ENCODE measurements around the gene COL11A1.
A peak's percentile ranks its signal among the peaks of the same experiment; 100 is the strongest.
"Not testable (repeated sequence)": the region's sequence is repeated elsewhere in the genome, so short reads cannot be mapped to it uniquely, and the experiment has no call there.

COL11A1 gene

DNA sequence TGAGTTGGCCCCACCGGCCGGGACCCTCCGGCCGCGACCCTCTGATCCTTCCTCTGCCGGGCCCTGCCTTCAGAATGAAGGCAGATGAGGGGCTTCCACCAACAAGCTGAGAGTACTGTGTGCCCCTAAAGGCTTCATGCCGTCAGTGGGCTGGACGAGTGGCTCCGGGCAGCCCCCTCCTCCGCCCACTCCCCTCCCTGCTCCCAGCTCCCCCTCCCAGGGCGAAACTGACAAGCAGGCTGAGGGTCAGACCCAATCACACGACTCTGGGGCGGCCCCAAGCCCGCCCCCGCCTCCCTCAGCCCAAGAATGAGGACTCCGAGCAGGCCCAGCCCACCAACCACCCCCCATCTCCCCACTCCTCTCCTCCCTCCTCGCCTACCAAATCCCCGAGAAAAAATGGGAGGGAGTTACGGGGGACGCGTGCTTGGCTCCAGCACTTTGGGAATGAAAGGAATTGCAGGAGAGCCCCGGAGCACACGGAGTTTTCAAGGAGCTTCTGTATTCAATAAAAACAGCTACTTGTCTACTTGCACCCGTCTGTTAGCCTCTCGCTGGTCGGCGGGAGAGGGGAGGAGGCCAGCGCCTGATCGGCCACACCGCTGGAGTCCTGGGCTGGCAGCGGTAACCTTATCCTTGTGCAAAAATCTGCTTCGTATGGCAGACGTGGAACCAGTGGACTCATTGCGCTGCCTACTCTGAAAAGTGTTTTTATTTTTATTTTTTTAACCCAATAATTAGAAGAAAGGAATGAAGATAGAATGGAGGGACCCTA lies at the start of gene COL11A1:
Gene COL11A1 (minus strand): TSS at position 147 of the 775 bp plus-strand sequence. CDS start 344 bp downstream, outside the sequence.
- H3K27me3 ChIP-seq (ENCODE audit: control insufficient read depth, insufficient read depth, low read length): no peaks in the 10 kb centered on the region
- H3K27ac ChIP-seq (ENCODE audit: low read depth, low read length): no peak within 1 kb of the TSS
- peak within 1 kb of the TSS; percentile 60 for H3K4me3 ChIP-seq (ENCODE audit: low read length)
- no peaks in the 10 kb centered on the region for H3K36me3 ChIP-seq (ENCODE audit: control insufficient read depth, insufficient read depth, low read length)
- peaks cover 3% of the 10 kb centered on the region for H3K4me1 ChIP-seq (ENCODE audit: control insufficient read depth, insufficient read depth, low read length)
- H3K9ac ChIP-seq (ENCODE audit: low read length): no peak within 1 kb of the TSS

DNA sequence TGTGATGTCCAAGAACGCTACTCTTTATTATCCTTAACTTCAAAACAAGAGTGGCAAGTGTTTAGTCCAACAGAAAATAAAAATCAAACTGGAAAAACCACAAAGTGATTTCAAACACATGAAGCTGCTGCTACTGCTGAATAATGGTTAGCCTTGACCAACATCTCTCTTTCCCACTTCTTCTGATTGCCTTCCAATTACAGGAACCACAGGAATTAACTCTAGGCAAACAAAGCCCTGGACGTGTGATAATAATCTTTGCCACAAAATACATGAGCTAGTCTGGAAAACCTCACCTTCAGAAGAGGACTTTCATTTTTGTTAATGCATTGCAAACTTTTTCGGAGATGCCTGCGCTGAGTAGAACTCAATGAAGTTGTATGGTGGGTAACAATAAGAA lies 48.6 kb upstream of the COL11A1 start:
- Histone ChIP-seq H3K4me1 (ENCODE audit: control insufficient read depth, insufficient read depth, low read length) (no peaks in the 10 kb centered on the region), H3K36me3 (ENCODE audit: control insufficient read depth, insufficient read depth, low read length) (no peaks in the 10 kb centered on the region), H3K27ac (ENCODE audit: low read depth, low read length) (no peak overlapping the region), H3K27me3 (ENCODE audit: control insufficient read depth, insufficient read depth, low read length) (no peaks in the 10 kb centered on the region), H3K4me3 (ENCODE audit: low read length) (no peak overlapping the region), H3K9ac (ENCODE audit: low read length) (no peak overlapping the region)

- Histone ChIP-seq H3K4me1 (ENCODE audit: control insufficient read depth, insufficient read depth, low read length) (no peaks in the 10 kb centered on the region), H3K9ac (ENCODE audit: low read length) (no peak overlapping the region), H3K4me3 (ENCODE audit: low read length) (no peak overlapping the region), H3K27me3 (ENCODE audit: control insufficient read depth, insufficient read depth, low read length) (no peaks in the 10 kb centered on the region), H3K27ac (ENCODE audit: low read depth, low read length) (no peak overlapping the region), H3K36me3 (ENCODE audit: control insufficient read depth, insufficient read depth, low read length) (no peaks in the 10 kb centered on the region)
Measured at GRCh38 chr1:103146166-103146565, 37.8 kb upstream of the COL11A1 start.

DNA sequence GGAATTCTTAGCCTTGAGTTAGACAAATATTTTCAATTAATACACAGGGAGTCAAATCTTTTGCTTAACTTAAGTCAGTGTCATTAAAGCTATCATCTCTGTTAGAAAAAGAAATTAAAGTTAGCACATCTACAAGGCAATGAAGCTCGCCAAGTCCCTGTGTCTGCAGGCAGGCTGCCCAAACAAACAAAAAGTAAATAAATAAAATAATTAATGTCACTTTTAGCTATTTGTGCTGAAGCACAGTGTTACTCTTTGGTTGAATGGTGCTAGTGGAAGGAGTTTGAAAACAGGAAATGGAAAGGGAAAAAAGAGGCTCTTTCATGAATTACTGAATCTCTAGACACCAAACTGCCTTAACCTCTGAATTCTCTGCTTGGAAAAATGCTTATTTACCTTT lies 37.1 kb upstream of the COL11A1 start:
- Histone ChIP-seq H3K27ac (ENCODE audit: low read depth, low read length) (no peak overlapping the region), H3K4me3 (ENCODE audit: low read length) (no peak overlapping the region), H3K4me1 (ENCODE audit: control insufficient read depth, insufficient read depth, low read length) (no peaks in the 10 kb centered on the region), H3K36me3 (ENCODE audit: control insufficient read depth, insufficient read depth, low read length) (no peaks in the 10 kb centered on the region), H3K27me3 (ENCODE audit: control insufficient read depth, insufficient read depth, low read length) (no peaks in the 10 kb centered on the region), H3K9ac (ENCODE audit: low read length) (no peak overlapping the region)

- no peak overlapping the region for H3K4me3 ChIP-seq (ENCODE audit: low read length)
- H3K4me1 ChIP-seq (ENCODE audit: control insufficient read depth, insufficient read depth, low read length): no peaks in the 10 kb centered on the region
- H3K27me3 ChIP-seq (ENCODE audit: control insufficient read depth, insufficient read depth, low read length): no peaks in the 10 kb centered on the region
- H3K36me3 ChIP-seq (ENCODE audit: control insufficient read depth, insufficient read depth, low read length): no peaks in the 10 kb centered on the region
- H3K9ac ChIP-seq (ENCODE audit: low read length): no peak overlapping the region
- no peak overlapping the region for H3K27ac ChIP-seq (ENCODE audit: low read depth, low read length)
Measured at GRCh38 chr1:103144681-103145080, 36.4 kb upstream of the COL11A1 start.

DNA sequence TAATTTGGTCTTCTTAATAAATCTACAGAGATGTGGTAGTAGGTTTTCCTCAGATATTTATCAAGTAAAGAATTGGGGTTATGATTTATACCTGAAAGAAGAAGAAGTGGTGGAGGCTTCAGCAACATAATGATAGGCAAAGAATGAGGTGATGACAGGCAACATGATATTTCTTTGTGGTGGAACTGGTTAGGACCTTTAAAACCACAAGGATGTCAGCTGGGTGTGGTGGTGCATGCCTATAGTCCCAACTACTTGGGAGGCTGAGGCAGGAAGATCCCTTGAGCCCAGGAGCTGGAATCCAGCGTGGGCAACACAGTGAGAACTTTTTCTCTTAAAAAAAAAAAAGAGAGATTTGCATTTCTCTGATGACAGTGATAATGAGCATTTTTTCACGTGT lies 34.1 kb upstream of the COL11A1 start:
- Histone ChIP-seq H3K36me3 (ENCODE audit: control insufficient read depth, insufficient read depth, low read length) (no peaks in the 10 kb centered on the region), H3K4me1 (ENCODE audit: control insufficient read depth, insufficient read depth, low read length) (no peaks in the 10 kb centered on the region), H3K9ac (ENCODE audit: low read length) (no peak overlapping the region), H3K27ac (ENCODE audit: low read depth, low read length) (no peak overlapping the region), H3K27me3 (ENCODE audit: control insufficient read depth, insufficient read depth, low read length) (no peaks in the 10 kb centered on the region), H3K4me3 (ENCODE audit: low read length) (no peak overlapping the region)

DNA sequence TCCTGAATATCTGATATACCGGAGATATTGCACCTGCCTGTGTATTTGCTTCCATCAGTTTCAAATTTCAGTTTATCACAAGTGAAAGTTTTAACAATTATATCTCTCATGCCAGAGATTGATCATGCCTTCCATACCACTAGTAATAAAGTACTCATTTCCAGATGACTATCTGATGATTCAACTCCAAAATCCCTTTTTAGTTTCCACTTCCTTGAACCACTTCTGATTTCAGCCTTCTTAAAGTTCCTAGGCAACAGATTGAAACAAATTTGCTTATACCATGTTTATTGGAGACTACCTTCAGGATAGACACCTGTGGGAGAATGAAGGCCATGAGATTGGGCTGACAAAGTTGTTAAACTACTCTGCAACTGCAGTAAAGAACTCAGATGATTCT lies 21.5 kb upstream of the COL11A1 start:
- H3K36me3 ChIP-seq (ENCODE audit: control insufficient read depth, insufficient read depth, low read length): no peaks in the 10 kb centered on the region
- no peak overlapping the region for H3K9ac ChIP-seq (ENCODE audit: low read length)
- H3K4me1 ChIP-seq (ENCODE audit: control insufficient read depth, insufficient read depth, low read length): no peaks in the 10 kb centered on the region

DNA sequence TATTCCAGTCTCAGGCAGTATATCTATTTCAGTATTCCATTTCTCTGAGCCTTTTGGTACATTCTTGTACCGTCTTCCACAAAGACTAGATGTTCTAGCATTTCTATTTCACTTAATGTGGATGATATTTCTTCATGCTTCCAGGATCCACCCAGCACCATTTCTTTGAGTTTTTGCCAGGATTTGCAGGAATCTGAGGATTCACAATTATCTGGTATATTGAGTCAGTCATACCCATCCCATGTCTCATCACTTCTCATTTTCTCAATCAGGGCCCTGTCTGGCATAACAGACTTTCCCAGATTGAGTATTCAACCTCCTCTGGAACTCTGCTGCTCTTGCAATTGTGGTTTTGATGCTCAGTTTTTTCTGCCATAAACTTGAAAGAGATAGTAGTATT lies 20.9 kb upstream of the COL11A1 start:
- no peaks in the 10 kb centered on the region for H3K27me3 ChIP-seq (ENCODE audit: control insufficient read depth, insufficient read depth, low read length)
- no peak overlapping the region for H3K9ac ChIP-seq (ENCODE audit: low read length)
- H3K4me3 ChIP-seq (ENCODE audit: low read length): no peak overlapping the region
- no peaks in the 10 kb centered on the region for H3K4me1 ChIP-seq (ENCODE audit: control insufficient read depth, insufficient read depth, low read length)
- no peaks in the 10 kb centered on the region for H3K36me3 ChIP-seq (ENCODE audit: control insufficient read depth, insufficient read depth, low read length)
- no peak overlapping the region for H3K27ac ChIP-seq (ENCODE audit: low read depth, low read length)

More for the DNA sequence above, 21.5 kb upstream of the COL11A1 start:
- Histone ChIP-seq H3K27ac (ENCODE audit: low read depth, low read length) (no peak overlapping the region), H3K4me3 (ENCODE audit: low read length) (no peak overlapping the region), H3K27me3 (ENCODE audit: control insufficient read depth, insufficient read depth, low read length) (no peaks in the 10 kb centered on the region)

GRCh38 chr1:103128256-103128655 lies 19.9 kb upstream of the COL11A1 start:
- H3K27me3 ChIP-seq (ENCODE audit: control insufficient read depth, insufficient read depth, low read length); H3K36me3 ChIP-seq (ENCODE audit: control insufficient read depth, insufficient read depth, low read length); H3K27ac ChIP-seq (ENCODE audit: low read depth, low read length); H3K9ac ChIP-seq (ENCODE audit: low read length); H3K4me3 ChIP-seq (ENCODE audit: low read length); H3K4me1 ChIP-seq (ENCODE audit: control insufficient read depth, insufficient read depth, low read length): not testable (repeated sequence)

GRCh38 chr1:103125219-103125618 lies 16.9 kb upstream of the COL11A1 start:
- no peaks in the 10 kb centered on the region for H3K4me1 ChIP-seq (ENCODE audit: control insufficient read depth, insufficient read depth, low read length)
- no peak overlapping the region for H3K27ac ChIP-seq (ENCODE audit: low read depth, low read length)
- H3K36me3 ChIP-seq (ENCODE audit: control insufficient read depth, insufficient read depth, low read length): no peaks in the 10 kb centered on the region
- no peaks in the 10 kb centered on the region for H3K27me3 ChIP-seq (ENCODE audit: control insufficient read depth, insufficient read depth, low read length)
- no peak overlapping the region for H3K9ac ChIP-seq (ENCODE audit: low read length)
- no peak overlapping the region for H3K4me3 ChIP-seq (ENCODE audit: low read length)

- Histone ChIP-seq H3K27me3 (ENCODE audit: control insufficient read depth, insufficient read depth, low read length) (no peaks in the 10 kb centered on the region), H3K36me3 (ENCODE audit: control insufficient read depth, insufficient read depth, low read length) (no peaks in the 10 kb centered on the region), H3K4me1 (ENCODE audit: control insufficient read depth, insufficient read depth, low read length) (no peaks in the 10 kb centered on the region), H3K4me3 (ENCODE audit: low read length) (no peak overlapping the region), H3K27ac (ENCODE audit: low read depth, low read length) (no peak overlapping the region), H3K9ac (ENCODE audit: low read length) (no peak overlapping the region)
Measured at GRCh38 chr1:103122983-103123720, 14.8 kb upstream of the COL11A1 start.

- no peaks in the 10 kb centered on the region for H3K4me1 ChIP-seq (ENCODE audit: control insufficient read depth, insufficient read depth, low read length)
- no peak overlapping the region for H3K9ac ChIP-seq (ENCODE audit: low read length)
- H3K27ac ChIP-seq (ENCODE audit: low read depth, low read length): no peak overlapping the region
- no peaks in the 10 kb centered on the region for H3K27me3 ChIP-seq (ENCODE audit: control insufficient read depth, insufficient read depth, low read length)
- H3K4me3 ChIP-seq (ENCODE audit: low read length): no peak overlapping the region
- H3K36me3 ChIP-seq (ENCODE audit: control insufficient read depth, insufficient read depth, low read length): no peaks in the 10 kb centered on the region
Measured at GRCh38 chr1:103120981-103121380, 12.7 kb upstream of the COL11A1 start.

DNA sequence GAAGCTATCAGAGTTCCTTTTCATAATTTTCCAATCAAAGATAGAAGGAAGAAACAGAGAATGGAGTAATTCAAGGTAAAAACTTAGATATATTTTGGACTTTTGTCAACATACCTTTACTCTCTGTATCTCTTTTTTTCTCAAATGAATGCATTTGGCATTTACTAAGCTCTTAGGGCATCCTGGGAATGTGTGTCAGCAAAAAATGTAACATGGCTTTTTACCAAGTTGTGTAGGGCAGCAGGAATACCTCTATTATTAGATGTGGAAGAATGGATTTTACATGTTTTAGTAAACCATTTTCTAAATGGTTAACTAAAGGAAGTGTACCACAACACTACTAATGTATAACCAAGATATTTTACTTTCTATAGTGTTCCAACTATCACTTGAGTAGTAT lies 4.2 kb upstream of the COL11A1 start:
- no peak overlapping the region for H3K9ac ChIP-seq (ENCODE audit: low read length)
- peaks cover 2% of the 10 kb centered on the region for H3K4me1 ChIP-seq (ENCODE audit: control insufficient read depth, insufficient read depth, low read length)
- no peak overlapping the region for H3K27ac ChIP-seq (ENCODE audit: low read depth, low read length)
- H3K27me3 ChIP-seq (ENCODE audit: control insufficient read depth, insufficient read depth, low read length): no peaks in the 10 kb centered on the region
- H3K4me3 ChIP-seq (ENCODE audit: low read length): no peak overlapping the region
- H3K36me3 ChIP-seq (ENCODE audit: control insufficient read depth, insufficient read depth, low read length): no peaks in the 10 kb centered on the region
